PC-3 (cell line): ENCODE data around the gene PPIL4. TPM values are rescaled to one million over a fixed set of nuclear protein-coding genes. Genes with fewer than 3 reads are reported as not detected.

Experiments
- ATAC-seq: fragments of 200-7000 bp; cut with Tn5 transposase; 2 replicates; pipeline ENCODE4 v1.9.1; 2020; ENCODE audit warnings: mild to moderate bottlenecking, moderate library complexity
- BruUV-seq: library from RNA; stranded (reverse); fragments of 400-500 nt; replicated peaks from 2 replicates; lab custom pipeline; 2021; lab: Mats Ljungman, UMichigan
- CTCF ChIA-PET: fragments of 300-600 bp; sonication (Branson Sonifier 250); formaldehyde crosslinking; loops from one replicate; lab custom pipeline; 2022; ENCODE audit warnings: antibody characterized with exemption; lab: Charles Lee
- POLR2A ChIA-PET: fragments of 300-600 bp; sonication (Branson Sonifier 250); formaldehyde crosslinking; loops from one replicate; lab custom pipeline; 2022; ENCODE audit warnings: antibody characterized with exemption; ENCODE audit not compliant: unreplicated experiment; lab: Charles Lee
- DNase-seq: peaks from one replicate; pipeline ENCODE4 v3.0.0-alpha.2; 2015
- H2AFZ ChIP-seq: fragments of 300-600 bp; sonication (generic); 2 replicates; pipeline ENCODE4 v1.6.0; 2016; ENCODE audit warnings: antibody characterized with exemption, low read length
- H3F3A ChIP-seq: fragments of 300-600 bp; sonication (generic); one replicate; pipeline ENCODE4 v1.6.0; 2017; ENCODE audit warnings: antibody characterized with exemption, low read length, control low read depth, mild to moderate bottlenecking; ENCODE audit not compliant: unreplicated experiment
- H3K27ac ChIP-seq: fragments of 300-600 bp; sonication (generic); 2 replicates; pipeline ENCODE4 v1.5.1; 2016; ENCODE audit warnings: mild to moderate bottlenecking, low read length
- H3K27me3 ChIP-seq: fragments of 300-600 bp; sonication (generic); 2 replicates; pipeline ENCODE4 v1.6.1; 2016; ENCODE audit warnings: low read length, mixed read lengths
- H3K36me3 ChIP-seq: fragments of 300-600 bp; sonication (generic); 2 replicates; pipeline ENCODE4 v1.6.1; 2016; ENCODE audit warnings: low read depth, mixed run types, low read length, mixed read lengths
- H3K4me1 ChIP-seq: fragments of 300-600 bp; sonication (generic); 2 replicates; pipeline ENCODE4 v1.5.1; 2016; ENCODE audit warnings: low read length; ENCODE audit not compliant: insufficient read depth
- H3K4me2 ChIP-seq: fragments of 300-600 bp; sonication (generic); 2 replicates; pipeline ENCODE4 v1.6.0; 2016; ENCODE audit warnings: low read length
- H3K4me3 ChIP-seq: fragments of 300-600 bp; sonication (generic); 2 replicates; pipeline ENCODE4 v1.5.1; 2016; ENCODE audit warnings: mild to moderate bottlenecking, low read length, mixed read lengths
- H3K79me2 ChIP-seq: fragments of 300-600 bp; sonication (generic); 2 replicates; pipeline ENCODE4 v1.6.1; 2017; ENCODE audit warnings: low read length, mixed read lengths
- H3K9ac ChIP-seq: fragments of 300-600 bp; sonication (generic); 2 replicates; pipeline ENCODE4 v1.6.0; 2016; ENCODE audit warnings: mild to moderate bottlenecking, low read length
- H3K9me2 ChIP-seq: fragments of 300-600 bp; sonication (generic); replicated peaks from 2 replicates; pipeline ENCODE4 v1.6.1; 2016; ENCODE audit warnings: mixed run types, low read length, mixed read lengths
- H3K9me3 ChIP-seq: fragments of 300-600 bp; sonication (generic); 2 replicates; pipeline ENCODE4 v1.6.1; 2016; ENCODE audit warnings: low read length, mixed read lengths
- H4K20me1 ChIP-seq: fragments of 300-600 bp; sonication (generic); 2 replicates; pipeline ENCODE4 v1.6.1; 2016; ENCODE audit warnings: low read length, mixed read lengths
- CTCF ChIP-seq: fragments of 300-600 bp; sonication (generic); conservative IDR thresholded peaks from 2 replicates; pipeline ENCODE4 v1.5.1; 2017; ENCODE audit warnings: antibody characterized with exemption, low read depth, mild to moderate bottlenecking, low read length
- EZH2 ChIP-seq: fragments of 300-600 bp; sonication (generic); IDR thresholded peaks from one replicate; pipeline ENCODE4 v1.6.1; 2017; ENCODE audit warnings: antibody characterized with exemption, mild to moderate bottlenecking, low read length; ENCODE audit not compliant: unreplicated experiment
- EZH2phosphoT487 ChIP-seq: fragments of 300-600 bp; sonication (generic); IDR thresholded peaks from 2 replicates; pipeline ENCODE4 v1.6.1; 2018; ENCODE audit warnings: mild to moderate bottlenecking, antibody characterized with exemption, low read length, borderline replicate concordance
- intact Hi-C: fragments of 100-400 bp; cut with micrococcal nuclease; formaldehyde crosslinking; loops from 2 replicates; pipeline ENCODE4 v1.9.0; 2023
- total RNA-seq: library from RNA; depleted of rRNA; stranded (reverse); fragments of >200 nt; gene quantifications from 2 replicates; pipeline ENCODE4 v1.2.3, GENCODE V29; 2014

The PPIL4 gene
- total RNA-seq, 1 experiment from 2014 or later: 12.8 TPM

- no peaks in the 10 kb centered on the region for H3K36me3 ChIP-seq
- TF ChIP-seq CTCF: no peak
- no peaks in the 10 kb centered on the region for H4K20me1 ChIP-seq
- H3K27me3 ChIP-seq: no peaks in the 10 kb centered on the region
- H3K4me3 ChIP-seq: no peak overlapping the region
- H3K27ac ChIP-seq: no peak overlapping the region
- H3K9me2 ChIP-seq: no peaks in the 10 kb centered on the region
- ATAC-seq: no peak
- H3K9me3 ChIP-seq: no peaks in the 10 kb centered on the region
- POLR2A ChIA-PET: no interaction called here
- intact Hi-C loops: loop anchor here (10.0 kb wide), 1 partner anchor 159 kb away; no protein-coding TSS in a partner anchor
- no peak for DNase-seq
- no peak overlapping the region for H3K9ac ChIP-seq
- H3K79me2 ChIP-seq: no peaks in the 10 kb centered on the region
- H2AFZ ChIP-seq: no peak overlapping the region
- H3K4me2 ChIP-seq: no peak overlapping the region
- no peaks in the 10 kb centered on the region for H3F3A ChIP-seq
- no TSS peak for BruUV-seq
- CTCF ChIA-PET: no interaction called here
- H3K4me1 ChIP-seq: peaks cover 30% of the 10 kb centered on the region
Measured at GRCh38 chr6:149493761-149494320, 52.0 kb downstream of the PPIL4 start.

GRCh38 chr6:149492798-149493343 lies 53.0 kb downstream of the PPIL4 start:
- H3K4me2 ChIP-seq: no peak overlapping the region
- H3K27ac ChIP-seq: no peak overlapping the region
- no peak overlapping the region for H3K4me3 ChIP-seq
- ChIA-PET POLR2A (no interaction called here), CTCF (no interaction called here)
- intact Hi-C loops: loop anchor here (10.0 kb wide), 1 partner anchor 158 kb away; no protein-coding TSS in a partner anchor
- H3K9me2 ChIP-seq: no peaks in the 10 kb centered on the region
- H3K27me3 ChIP-seq: no peaks in the 10 kb centered on the region
- no peak for DNase-seq
- H3F3A ChIP-seq: no peaks in the 10 kb centered on the region
- H3K36me3 ChIP-seq: no peaks in the 10 kb centered on the region
- no peak overlapping the region for H2AFZ ChIP-seq
- no TSS peak for BruUV-seq
- no peaks in the 10 kb centered on the region for H3K79me2 ChIP-seq
- no peak for ATAC-seq
- H3K9ac ChIP-seq: no peak overlapping the region
- no peaks in the 10 kb centered on the region for H4K20me1 ChIP-seq
- H3K9me3 ChIP-seq: no peaks in the 10 kb centered on the region
- H3K4me1 ChIP-seq: peaks cover 31% of the 10 kb centered on the region
- TF ChIP-seq CTCF (no peak), EZH2phosphoT487 (no peak), EZH2 (no peak)

GRCh38 chr6:149489967-149490366 lies 55.9 kb downstream of the PPIL4 start:
- H3K9me3 ChIP-seq: no peaks in the 10 kb centered on the region
- DNase-seq: no peak
- no peaks in the 10 kb centered on the region for H3K9me2 ChIP-seq
- intact Hi-C loops: loop anchor here (10.0 kb wide), 1 partner anchor 155 kb away; no protein-coding TSS in a partner anchor
- POLR2A ChIA-PET: no interaction called here
- H3K79me2 ChIP-seq: no peaks in the 10 kb centered on the region
- H3K36me3 ChIP-seq: no peaks in the 10 kb centered on the region
- no TSS peak for BruUV-seq
- H3K4me1 ChIP-seq: peaks cover 17% of the 10 kb centered on the region
- no peak overlapping the region for H3K4me2 ChIP-seq
- H2AFZ ChIP-seq: no peak overlapping the region
- ATAC-seq: no peak
- CTCF ChIA-PET: no interaction called here
- H4K20me1 ChIP-seq: no peaks in the 10 kb centered on the region
- no peak for TF ChIP-seq EZH2phosphoT487
- no peak for TF ChIP-seq CTCF
- no peak for TF ChIP-seq EZH2
- H3K9ac ChIP-seq: no peak overlapping the region
- H3K27me3 ChIP-seq: no peaks in the 10 kb centered on the region
- no peak overlapping the region for H3K4me3 ChIP-seq
- no peaks in the 10 kb centered on the region for H3F3A ChIP-seq
- no peak overlapping the region for H3K27ac ChIP-seq
